Liver (tissue), 3 donors: Measurements from ENCODE around the gene TSPAN18.

Source experiments
- ATF3 ChIP-seq: IDR thresholded peaks from 2 replicates; pipeline ENCODE4 v1.6.1; 2016; ENCODE audit warnings: antibody characterized with exemption
- CTCF ChIP-seq: fragments of 150-350 bp; IDR thresholded peaks from 2 replicates; pipeline ENCODE4 v1.5.1; 2017; ENCODE audit warnings: improper control_type of control experiment, low read depth, low read length; ENCODE audit not compliant: missing input control
- GABPA ChIP-seq, 2 donors: IDR thresholded peaks in 1 of 2; conservative IDR thresholded peaks in 1 of 2; 2 replicates each; pipeline ENCODE4 v1.6.1; 2016; ENCODE audit warnings: antibody characterized with exemption in 2 of 2, mild to moderate bottlenecking in 1 of 2, moderate library complexity in 1 of 2
- HNF4G ChIP-seq: IDR thresholded peaks from 2 replicates; pipeline ENCODE4 v1.6.1; 2016; ENCODE audit warnings: antibody characterized with exemption
- TAF1 ChIP-seq: conservative IDR thresholded peaks from 2 replicates; pipeline ENCODE4 v1.6.1; 2016; ENCODE audit warnings: antibody characterized with exemption, mild to moderate bottlenecking
- donor health status: healthy.
- donor health status: healthy.

- TF ChIP-seq CTCF (no peak), TAF1 (no peak), ATF3 (no peak), HNF4G (no peak), GABPA (IDR thresholded peaks at IDR 0.05 in 1 of 2, conservative IDR thresholded peaks at IDR 0.05 in 1 of 2) (peak in 1 of 2 donors; percentile 29)
Observed at GRCh38 chr11:44979543-44980399, 253.0 kb downstream of the TSPAN18 start.
